Measurements from ENCODE around the gene ZNF407. TPM values are rescaled to one million over a fixed set of nuclear protein-coding genes. Genes with fewer than 3 reads are reported as not detected.

ZNF407 gene
- total and polyA plus RNA-seq, 2 donors from 2014 or later = 2.5 to 17.8 TPM

DNA sequence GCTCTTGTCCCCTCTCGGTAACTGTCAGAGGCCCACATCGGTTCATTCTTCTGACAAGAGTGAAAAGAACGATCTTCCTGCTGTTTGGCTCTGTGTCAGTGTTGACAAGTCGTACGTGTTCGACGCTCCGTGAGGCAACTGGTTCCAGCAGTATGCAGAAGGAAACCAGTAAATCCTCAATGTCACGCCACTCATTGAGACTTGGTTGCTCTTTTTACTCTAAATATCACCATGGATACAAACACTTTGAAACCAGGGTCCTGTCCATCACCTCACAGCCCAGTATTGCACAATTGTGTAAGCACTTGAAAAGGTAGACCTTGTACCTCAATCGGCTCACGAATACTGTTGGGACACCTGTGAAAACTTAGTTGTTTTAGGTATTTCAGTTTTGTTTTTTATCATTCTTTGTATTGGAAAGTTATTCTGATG, 136.4 kb downstream of the ZNF407 start:
- Histone ChIP-seq H3K9ac (ENCODE audit: low read length in 3 of 3) (no peak overlapping the region), H3K27ac (ENCODE audit: low read depth in 2 of 2, low read length in 2 of 2) (no peak overlapping the region), H3K9me3 (ENCODE audit: control insufficient read depth in 2 of 3, insufficient read depth in 1 of 3, low read length in 3 of 3) (no peaks in the 10 kb centered on the region), H3K36me3 (ENCODE audit: control insufficient read depth in 2 of 3, insufficient read depth in 3 of 3, low read length in 3 of 3) (no peaks in the 10 kb centered on the region), H3K4me3 (ENCODE audit: low read length in 3 of 3) (no peak overlapping the region), H3K27me3 (ENCODE audit: control insufficient read depth, insufficient read depth, low read length) (no peaks in the 10 kb centered on the region), H3K4me1 (ENCODE audit: control insufficient read depth in 2 of 3, insufficient read depth in 2 of 3, low read depth in 1 of 3, low read length in 3 of 3) (peaks cover 0 to 9% (median 0%) of the 10 kb centered on the region in 3 donors)
- FAIRE-seq (no peak), DNase-seq (peak in 1 of 5 donors; percentile 13)
- no peak for TF ChIP-seq CTCF (IDR thresholded peaks at IDR 0.05; ENCODE audit: borderline replicate concordance, extremely low read depth, insufficient read depth)
- intact Hi-C loops (cut with DNase I) = no loop called here

- FAIRE-seq (no peak), DNase-seq (no peak)
- no peak for TF ChIP-seq CTCF (IDR thresholded peaks at IDR 0.05; ENCODE audit: borderline replicate concordance, extremely low read depth, insufficient read depth)
- no peak overlapping the region for H3K9ac ChIP-seq (ENCODE audit: low read length in 3 of 3)
- H3K4me3 ChIP-seq (ENCODE audit: low read length in 3 of 3) = no peak overlapping the region
- H3K27ac ChIP-seq (ENCODE audit: low read depth in 2 of 2, low read length in 2 of 2) = no peak overlapping the region
- no peaks in the 10 kb centered on the region for H3K36me3 ChIP-seq (ENCODE audit: control insufficient read depth in 2 of 3, insufficient read depth in 3 of 3, low read length in 3 of 3)
- peaks cover 0 to 14% (median 0%) of the 10 kb centered on the region in 3 donors for H3K4me1 ChIP-seq (ENCODE audit: control insufficient read depth in 2 of 3, insufficient read depth in 2 of 3, low read depth in 1 of 3, low read length in 3 of 3)
- H3K27me3 ChIP-seq (ENCODE audit: control insufficient read depth, insufficient read depth, low read length) = no peaks in the 10 kb centered on the region
- H3K9me3 ChIP-seq (ENCODE audit: control insufficient read depth in 2 of 3, insufficient read depth in 1 of 3, low read length in 3 of 3) = no peaks in the 10 kb centered on the region
- intact Hi-C loops (cut with DNase I) = no loop called here
Observed at GRCh38 chr18:74739926-74740325, 142.3 kb downstream of the ZNF407 start.

DNA sequence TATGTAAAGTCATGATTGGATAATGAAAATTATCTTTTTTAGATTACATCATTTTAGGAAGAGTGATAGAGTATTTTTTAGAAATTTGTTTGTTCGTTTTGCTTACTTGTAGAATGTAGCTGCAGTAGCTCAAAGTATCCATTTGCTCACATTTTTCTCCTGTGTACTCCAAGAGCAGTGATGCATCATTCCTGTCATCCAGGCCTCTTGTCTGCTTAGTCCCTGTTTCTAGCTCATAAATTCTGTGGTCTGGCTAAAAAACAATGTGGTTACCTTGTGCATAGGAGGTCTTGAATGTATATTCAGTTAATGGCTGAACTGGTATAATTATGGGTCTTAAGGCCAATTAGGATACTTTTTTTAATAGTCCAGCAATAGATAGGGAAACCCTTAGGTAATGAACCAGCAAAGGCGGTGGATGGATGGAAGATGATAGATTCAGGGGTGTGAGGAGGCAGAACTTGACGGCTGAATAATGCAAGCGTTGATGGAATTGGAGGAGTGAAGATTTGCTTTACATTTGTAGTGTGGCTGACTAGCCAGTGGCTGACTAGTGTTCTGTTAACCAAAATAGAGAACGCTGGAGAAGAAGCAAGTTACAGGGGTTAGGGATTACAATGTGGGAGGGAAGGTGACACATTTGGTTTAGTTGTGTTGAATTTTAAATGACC, 145.0 kb downstream of the ZNF407 start:
- H3K9ac ChIP-seq (ENCODE audit: low read length in 3 of 3) = no peak overlapping the region
- FAIRE-seq = no peak
- DNase-seq = peak in 3 of 5 donors; percentile 26 to 81 (median 71)
- H3K4me3 ChIP-seq (ENCODE audit: low read length in 3 of 3) = no peak overlapping the region
- H3K9me3 ChIP-seq (ENCODE audit: control insufficient read depth in 2 of 3, insufficient read depth in 1 of 3, low read length in 3 of 3) = no peaks in the 10 kb centered on the region
- intact Hi-C loops (cut with DNase I) = no loop called here
- H3K27ac ChIP-seq (ENCODE audit: low read depth in 2 of 2, low read length in 2 of 2) = no peak overlapping the region
- H3K27me3 ChIP-seq (ENCODE audit: control insufficient read depth, insufficient read depth, low read length) = no peaks in the 10 kb centered on the region
- TF ChIP-seq CTCF (IDR thresholded peaks at IDR 0.05; ENCODE audit: borderline replicate concordance, extremely low read depth, insufficient read depth) = no peak
- H3K36me3 ChIP-seq (ENCODE audit: control insufficient read depth in 2 of 3, insufficient read depth in 3 of 3, low read length in 3 of 3) = no peaks in the 10 kb centered on the region
- peaks cover 0 to 6% (median 0%) of the 10 kb centered on the region in 3 donors for H3K4me1 ChIP-seq (ENCODE audit: control insufficient read depth in 2 of 3, insufficient read depth in 2 of 3, low read depth in 1 of 3, low read length in 3 of 3)
